HepG2 (cell line): ENCODE data around the gene DPEP3. TPM values are rescaled to one million over a fixed set of nuclear protein-coding genes. Genes with fewer than 3 reads are reported as not detected.

Experiments
- ARID2 ChIP-seq: sonication (generic); formaldehyde crosslinking; IDR thresholded peaks from 2 replicates; pipeline ENCODE4 v1.8.1; 2022; ENCODE audit warnings: mild to moderate bottlenecking, missing genetic modification reagents, borderline replicate concordance
- HOXA5 ChIP-seq: sonication (generic); formaldehyde crosslinking; IDR thresholded peaks from 2 replicates; pipeline ENCODE4 v1.4.0; 2020; ENCODE audit warnings: missing genetic modification reagents
- KAT8 ChIP-seq: IDR thresholded peaks from 2 replicates; pipeline ENCODE4 v1.6.1; 2016; ENCODE audit warnings: missing genetic modification reagents, missing compliant biosample characterization
- NAIF1 ChIP-seq: sonication (generic); formaldehyde crosslinking; IDR thresholded peaks from 2 replicates; pipeline ENCODE4 v1.5.0; 2020; ENCODE audit warnings: mild to moderate bottlenecking, missing genetic modification reagents, borderline replicate concordance
- NFYB ChIP-seq: sonication (generic); formaldehyde crosslinking; IDR thresholded peaks from 2 replicates; pipeline ENCODE4 v1.4.0; 2020; ENCODE audit warnings: missing genetic modification reagents
- ZNF101 ChIP-seq: sonication (generic); formaldehyde crosslinking; IDR thresholded peaks from 2 replicates; pipeline ENCODE4 v1.4.0; 2020; ENCODE audit warnings: mild to moderate bottlenecking, low read depth, missing genetic modification reagents, borderline replicate concordance
- ZNF292 ChIP-seq: sonication (generic); formaldehyde crosslinking; IDR thresholded peaks from 2 replicates; pipeline ENCODE4 v1.8.1; 2022; ENCODE audit warnings: mild to moderate bottlenecking, low read depth, missing genetic modification reagents, borderline replicate concordance
- ZNF34 ChIP-seq: sonication (generic); formaldehyde crosslinking; IDR thresholded peaks from 2 replicates; pipeline ENCODE4 v1.4.0; 2020; ENCODE audit warnings: mild to moderate bottlenecking, missing genetic modification reagents, borderline replicate concordance
- ZNF432 ChIP-seq: sonication (generic); formaldehyde crosslinking; IDR thresholded peaks from 2 replicates; pipeline ENCODE4 v1.5.0; 2020; ENCODE audit warnings: missing genetic modification reagents, mild to moderate bottlenecking, borderline replicate concordance
- ZNF530 ChIP-seq: sonication (generic); formaldehyde crosslinking; IDR thresholded peaks from 2 replicates; pipeline ENCODE4 v1.5.0; 2020; ENCODE audit warnings: low read depth, mild to moderate bottlenecking, missing genetic modification reagents
- ZNF616 ChIP-seq: sonication (generic); formaldehyde crosslinking; IDR thresholded peaks from 2 replicates; pipeline ENCODE4 v1.5.0; 2020; ENCODE audit warnings: low read depth, mild to moderate bottlenecking, missing genetic modification reagents
- polyA plus RNA-seq, 8 experiments: library from polyadenylated mRNA; depleted of rRNA in 3 of 8; stranded (reverse) in 7 of 8; unstranded in 1 of 8; fragments of >200 nt; fragmentation: Illumina TruSeq in 4 of 8; extraction: Trizol in 4 of 8; gene quantifications; 2 replicates each; pipeline versions ENCODE4 v1.2.1 to v1.2.3, GENCODE V29; 2011 to 2016; ENCODE audit warnings: low read depth in 4 of 8, missing spikeins in 1 of 8, mixed read lengths in 1 of 8; ENCODE audit not compliant: insufficient read depth in 1 of 8
- total RNA-seq, 5 experiments: library from RNA; depleted of rRNA; stranded (reverse); fragments of >200 nt; fragmentation: Illumina TruSeq; extraction: Trizol; gene quantifications; 2 replicates each; pipeline ENCODE4 v1.2.3, GENCODE V29; 2016; ENCODE audit warnings: low read depth in 1 of 5
- TF ChIP-seq, protein P1 (sequence below): sonication (generic); formaldehyde crosslinking; IDR thresholded peaks from 2 replicates; pipeline ENCODE4 v1.4.0; 2020; ENCODE audit warnings: missing genetic modification reagents, borderline replicate concordance
- TF ChIP-seq, protein P2 (sequence below): IDR thresholded peaks from 2 replicates; pipeline ENCODE4 v1.6.1; 2016; ENCODE audit warnings: missing compliant biosample characterization, missing genetic modification reagents, borderline replicate concordance
- TF ChIP-seq, protein P3 (sequence below): sonication (generic); formaldehyde crosslinking; IDR thresholded peaks from 2 replicates; pipeline ENCODE4 v1.4.0; 2020; ENCODE audit warnings: mild to moderate bottlenecking, missing genetic modification reagents
- TF ChIP-seq, protein P4 (sequence below): sonication (generic); formaldehyde crosslinking; IDR thresholded peaks from 2 replicates; pipeline ENCODE4 v1.8.1; 2022; ENCODE audit warnings: mild to moderate bottlenecking, missing genetic modification reagents
- TF ChIP-seq, protein P5 (sequence below): sonication (generic); formaldehyde crosslinking; IDR thresholded peaks from 2 replicates; pipeline ENCODE4 v1.4.0; 2020; ENCODE audit warnings: mild to moderate bottlenecking, missing genetic modification reagents
- TF ChIP-seq, protein P6 (sequence below): sonication (generic); formaldehyde crosslinking; IDR thresholded peaks from 2 replicates; pipeline ENCODE4 v1.8.0; 2022; ENCODE audit warnings: missing genetic modification reagents, mild to moderate bottlenecking, moderate library complexity, borderline replicate concordance

Gene DPEP3
- total and polyA plus RNA-seq, 2 of the 13 experiments (the other 11 are each of a cell fraction or from before 2014, with no cell fraction given) = not detected

DNA sequence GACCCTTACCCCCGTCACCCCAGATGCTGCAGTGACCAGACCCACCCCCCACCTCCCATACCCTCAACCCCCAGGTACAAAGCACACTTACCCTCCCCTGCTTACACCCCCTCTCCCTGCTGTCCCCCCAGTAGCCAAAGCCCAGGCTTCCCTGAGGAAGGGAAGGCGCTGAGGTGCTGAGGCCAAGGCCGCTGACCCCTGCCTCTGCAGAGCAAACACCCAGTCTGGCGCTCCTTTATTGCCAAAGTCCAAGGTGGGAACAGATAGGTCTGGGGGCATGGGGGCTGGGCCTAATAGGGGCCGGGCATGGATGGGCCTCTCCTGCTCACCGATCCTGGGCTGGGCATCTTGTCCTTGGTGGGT, 37.1 kb downstream of the DPEP3 start (continued):
- TF ChIP-seq, protein P1, sequence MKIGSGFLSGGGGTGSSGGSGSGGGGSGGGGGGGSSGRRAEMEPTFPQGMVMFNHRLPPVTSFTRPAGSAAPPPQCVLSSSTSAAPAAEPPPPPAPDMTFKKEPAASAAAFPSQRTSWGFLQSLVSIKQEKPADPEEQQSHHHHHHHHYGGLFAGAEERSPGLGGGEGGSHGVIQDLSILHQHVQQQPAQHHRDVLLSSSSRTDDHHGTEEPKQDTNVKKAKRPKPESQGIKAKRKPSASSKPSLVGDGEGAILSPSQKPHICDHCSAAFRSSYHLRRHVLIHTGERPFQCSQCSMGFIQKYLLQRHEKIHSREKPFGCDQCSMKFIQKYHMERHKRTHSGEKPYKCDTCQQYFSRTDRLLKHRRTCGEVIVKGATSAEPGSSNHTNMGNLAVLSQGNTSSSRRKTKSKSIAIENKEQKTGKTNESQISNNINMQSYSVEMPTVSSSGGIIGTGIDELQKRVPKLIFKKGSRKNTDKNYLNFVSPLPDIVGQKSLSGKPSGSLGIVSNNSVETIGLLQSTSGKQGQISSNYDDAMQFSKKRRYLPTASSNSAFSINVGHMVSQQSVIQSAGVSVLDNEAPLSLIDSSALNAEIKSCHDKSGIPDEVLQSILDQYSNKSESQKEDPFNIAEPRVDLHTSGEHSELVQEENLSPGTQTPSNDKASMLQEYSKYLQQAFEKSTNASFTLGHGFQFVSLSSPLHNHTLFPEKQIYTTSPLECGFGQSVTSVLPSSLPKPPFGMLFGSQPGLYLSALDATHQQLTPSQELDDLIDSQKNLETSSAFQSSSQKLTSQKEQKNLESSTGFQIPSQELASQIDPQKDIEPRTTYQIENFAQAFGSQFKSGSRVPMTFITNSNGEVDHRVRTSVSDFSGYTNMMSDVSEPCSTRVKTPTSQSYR (CRISPR knock-in tag) = peak; percentile 81
- TF ChIP-seq, protein P2, sequence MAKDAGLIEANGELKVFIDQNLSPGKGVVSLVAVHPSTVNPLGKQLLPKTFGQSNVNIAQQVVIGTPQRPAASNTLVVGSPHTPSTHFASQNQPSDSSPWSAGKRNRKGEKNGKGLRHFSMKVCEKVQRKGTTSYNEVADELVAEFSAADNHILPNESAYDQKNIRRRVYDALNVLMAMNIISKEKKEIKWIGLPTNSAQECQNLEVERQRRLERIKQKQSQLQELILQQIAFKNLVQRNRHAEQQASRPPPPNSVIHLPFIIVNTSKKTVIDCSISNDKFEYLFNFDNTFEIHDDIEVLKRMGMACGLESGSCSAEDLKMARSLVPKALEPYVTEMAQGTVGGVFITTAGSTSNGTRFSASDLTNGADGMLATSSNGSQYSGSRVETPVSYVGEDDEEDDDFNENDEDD (CRISPR knock-in tag) = no peak
- TF ChIP-seq ZNF530 (CRISPR knock-in tag) = no peak
- TF ChIP-seq, protein P3, sequence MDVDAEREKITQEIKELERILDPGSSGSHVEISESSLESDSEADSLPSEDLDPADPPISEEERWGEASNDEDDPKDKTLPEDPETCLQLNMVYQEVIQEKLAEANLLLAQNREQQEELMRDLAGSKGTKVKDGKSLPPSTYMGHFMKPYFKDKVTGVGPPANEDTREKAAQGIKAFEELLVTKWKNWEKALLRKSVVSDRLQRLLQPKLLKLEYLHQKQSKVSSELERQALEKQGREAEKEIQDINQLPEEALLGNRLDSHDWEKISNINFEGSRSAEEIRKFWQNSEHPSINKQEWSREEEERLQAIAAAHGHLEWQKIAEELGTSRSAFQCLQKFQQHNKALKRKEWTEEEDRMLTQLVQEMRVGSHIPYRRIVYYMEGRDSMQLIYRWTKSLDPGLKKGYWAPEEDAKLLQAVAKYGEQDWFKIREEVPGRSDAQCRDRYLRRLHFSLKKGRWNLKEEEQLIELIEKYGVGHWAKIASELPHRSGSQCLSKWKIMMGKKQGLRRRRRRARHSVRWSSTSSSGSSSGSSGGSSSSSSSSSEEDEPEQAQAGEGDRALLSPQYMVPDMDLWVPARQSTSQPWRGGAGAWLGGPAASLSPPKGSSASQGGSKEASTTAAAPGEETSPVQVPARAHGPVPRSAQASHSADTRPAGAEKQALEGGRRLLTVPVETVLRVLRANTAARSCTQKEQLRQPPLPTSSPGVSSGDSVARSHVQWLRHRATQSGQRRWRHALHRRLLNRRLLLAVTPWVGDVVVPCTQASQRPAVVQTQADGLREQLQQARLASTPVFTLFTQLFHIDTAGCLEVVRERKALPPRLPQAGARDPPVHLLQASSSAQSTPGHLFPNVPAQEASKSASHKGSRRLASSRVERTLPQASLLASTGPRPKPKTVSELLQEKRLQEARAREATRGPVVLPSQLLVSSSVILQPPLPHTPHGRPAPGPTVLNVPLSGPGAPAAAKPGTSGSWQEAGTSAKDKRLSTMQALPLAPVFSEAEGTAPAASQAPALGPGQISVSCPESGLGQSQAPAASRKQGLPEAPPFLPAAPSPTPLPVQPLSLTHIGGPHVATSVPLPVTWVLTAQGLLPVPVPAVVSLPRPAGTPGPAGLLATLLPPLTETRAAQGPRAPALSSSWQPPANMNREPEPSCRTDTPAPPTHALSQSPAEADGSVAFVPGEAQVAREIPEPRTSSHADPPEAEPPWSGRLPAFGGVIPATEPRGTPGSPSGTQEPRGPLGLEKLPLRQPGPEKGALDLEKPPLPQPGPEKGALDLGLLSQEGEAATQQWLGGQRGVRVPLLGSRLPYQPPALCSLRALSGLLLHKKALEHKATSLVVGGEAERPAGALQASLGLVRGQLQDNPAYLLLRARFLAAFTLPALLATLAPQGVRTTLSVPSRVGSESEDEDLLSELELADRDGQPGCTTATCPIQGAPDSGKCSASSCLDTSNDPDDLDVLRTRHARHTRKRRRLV (CRISPR knock-in tag) = no peak
- TF ChIP-seq ARID2 (CRISPR knock-in tag) = no peak
- TF ChIP-seq HOXA5 = no peak
- 0 out of 2 replicates have a peak, but pooled peaks have one; percentile 44 for TF ChIP-seq ZNF292 (CRISPR knock-in tag)
- TF ChIP-seq, protein P4, sequence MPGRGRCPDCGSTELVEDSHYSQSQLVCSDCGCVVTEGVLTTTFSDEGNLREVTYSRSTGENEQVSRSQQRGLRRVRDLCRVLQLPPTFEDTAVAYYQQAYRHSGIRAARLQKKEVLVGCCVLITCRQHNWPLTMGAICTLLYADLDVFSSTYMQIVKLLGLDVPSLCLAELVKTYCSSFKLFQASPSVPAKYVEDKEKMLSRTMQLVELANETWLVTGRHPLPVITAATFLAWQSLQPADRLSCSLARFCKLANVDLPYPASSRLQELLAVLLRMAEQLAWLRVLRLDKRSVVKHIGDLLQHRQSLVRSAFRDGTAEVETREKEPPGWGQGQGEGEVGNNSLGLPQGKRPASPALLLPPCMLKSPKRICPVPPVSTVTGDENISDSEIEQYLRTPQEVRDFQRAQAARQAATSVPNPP (CRISPR knock-in tag) = no peak
- TF ChIP-seq, protein P5, sequence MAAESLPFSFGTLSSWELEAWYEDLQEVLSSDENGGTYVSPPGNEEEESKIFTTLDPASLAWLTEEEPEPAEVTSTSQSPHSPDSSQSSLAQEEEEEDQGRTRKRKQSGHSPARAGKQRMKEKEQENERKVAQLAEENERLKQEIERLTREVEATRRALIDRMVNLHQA (CRISPR knock-in tag) = no peak
- TF ChIP-seq NAIF1 (CRISPR knock-in tag) = no peak; the same call in 1 of the 2 replicates
- TF ChIP-seq, protein P6, sequence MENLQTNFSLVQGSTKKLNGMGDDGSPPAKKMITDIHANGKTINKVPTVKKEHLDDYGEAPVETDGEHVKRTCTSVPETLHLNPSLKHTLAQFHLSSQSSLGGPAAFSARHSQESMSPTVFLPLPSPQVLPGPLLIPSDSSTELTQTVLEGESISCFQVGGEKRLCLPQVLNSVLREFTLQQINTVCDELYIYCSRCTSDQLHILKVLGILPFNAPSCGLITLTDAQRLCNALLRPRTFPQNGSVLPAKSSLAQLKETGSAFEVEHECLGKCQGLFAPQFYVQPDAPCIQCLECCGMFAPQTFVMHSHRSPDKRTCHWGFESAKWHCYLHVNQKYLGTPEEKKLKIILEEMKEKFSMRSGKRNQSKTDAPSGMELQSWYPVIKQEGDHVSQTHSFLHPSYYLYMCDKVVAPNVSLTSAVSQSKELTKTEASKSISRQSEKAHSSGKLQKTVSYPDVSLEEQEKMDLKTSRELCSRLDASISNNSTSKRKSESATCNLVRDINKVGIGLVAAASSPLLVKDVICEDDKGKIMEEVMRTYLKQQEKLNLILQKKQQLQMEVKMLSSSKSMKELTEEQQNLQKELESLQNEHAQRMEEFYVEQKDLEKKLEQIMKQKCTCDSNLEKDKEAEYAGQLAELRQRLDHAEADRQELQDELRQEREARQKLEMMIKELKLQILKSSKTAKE (CRISPR knock-in tag) = peak; percentile 92
- TF ChIP-seq ZNF616 (CRISPR knock-in tag) = no peak
- TF ChIP-seq NFYB = no peak
- no peak for TF ChIP-seq ZNF432
- TF ChIP-seq ZNF101 (CRISPR knock-in tag) = no peak
- peak; percentile 81; the same call in 1 of the 2 replicates for TF ChIP-seq ZNF34 (CRISPR knock-in tag)
- TF ChIP-seq KAT8 = no peak
